GM23338 (cell line): ENCODE measurements around the gene CPT1C.

ENCODE experiments used
- CTCF ChIP-seq, 2 experiments: fragments of 200-600 bp in 1 of 2; sonication (generic) in 1 of 2; conservative IDR thresholded peaks; 2 replicates each; pipeline versions ENCODE4 v1.5.1 to v1.6.1; 2016 to 2017; ENCODE audit warnings: antibody characterized with exemption in 2 of 2, low read depth in 2 of 2, mild to moderate bottlenecking in 2 of 2, moderate library complexity in 1 of 2
- POLR2AphosphoS5 ChIP-seq: IDR thresholded peaks from 2 replicates; pipeline ENCODE4 v1.6.1; 2016; ENCODE audit warnings: antibody characterized with exemption, low read depth
- ZNF114 ChIP-seq: fragments of 250-450 bp; sonication (Bioruptor Pico); IDR thresholded peaks from 2 replicates; pipeline ENCODE4 v1.5.0; 2020; ENCODE audit warnings: mild to moderate bottlenecking, moderate library complexity
- TF ChIP-seq, protein P1 (sequence below): IDR thresholded peaks from one replicate; pipeline ENCODE4 v1.6.1; 2018; ENCODE audit warnings: antibody characterized with exemption; ENCODE audit not compliant: unreplicated experiment

DNA sequence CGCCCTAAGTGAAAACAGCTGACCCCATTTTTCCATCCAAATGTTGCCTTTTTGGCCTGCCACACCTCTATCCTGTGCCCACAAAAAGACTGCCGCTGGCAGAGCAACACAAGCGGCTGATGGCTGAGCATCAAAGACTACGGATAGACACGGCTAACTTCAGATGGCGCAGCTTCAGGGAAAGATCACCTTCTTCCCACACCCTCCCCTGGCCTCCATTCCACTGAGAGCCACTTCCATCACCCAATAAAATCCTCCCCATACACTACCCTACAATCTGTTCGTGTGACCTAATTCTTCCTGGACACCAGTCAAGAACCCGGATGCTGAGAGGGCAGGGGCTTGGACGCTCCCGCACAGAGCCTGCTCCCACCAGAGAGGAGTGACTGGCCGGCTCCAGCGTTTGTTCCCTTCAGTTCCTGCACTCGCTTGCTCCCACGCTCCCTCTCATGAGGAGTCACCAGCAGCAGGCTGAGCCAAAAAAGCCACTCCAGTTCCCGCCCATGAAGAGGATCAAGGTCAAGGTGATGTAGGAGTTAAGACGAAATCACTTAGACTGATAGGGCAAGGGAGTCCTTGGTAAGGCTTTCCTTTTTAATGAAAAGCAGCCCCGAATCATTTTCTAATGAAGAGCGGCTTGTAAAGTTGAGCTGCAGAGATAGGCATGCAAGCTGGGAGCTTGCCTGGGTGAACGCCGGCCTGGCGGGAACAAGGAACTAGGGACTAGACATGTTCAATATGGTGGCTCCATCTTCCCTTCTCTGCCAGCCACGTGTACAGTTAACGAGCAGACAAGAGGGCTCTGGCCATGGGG is 36.5 kb downstream of the CPT1C start:
- no peak for TF ChIP-seq CTCF (conservative IDR thresholded peaks at IDR 0.05; ENCODE audit: low read depth in 2 of 2)
- no peak for TF ChIP-seq POLR2AphosphoS5
- no peak for TF ChIP-seq ZNF114 (CRISPR knock-in tag)
- TF ChIP-seq, protein P1, sequence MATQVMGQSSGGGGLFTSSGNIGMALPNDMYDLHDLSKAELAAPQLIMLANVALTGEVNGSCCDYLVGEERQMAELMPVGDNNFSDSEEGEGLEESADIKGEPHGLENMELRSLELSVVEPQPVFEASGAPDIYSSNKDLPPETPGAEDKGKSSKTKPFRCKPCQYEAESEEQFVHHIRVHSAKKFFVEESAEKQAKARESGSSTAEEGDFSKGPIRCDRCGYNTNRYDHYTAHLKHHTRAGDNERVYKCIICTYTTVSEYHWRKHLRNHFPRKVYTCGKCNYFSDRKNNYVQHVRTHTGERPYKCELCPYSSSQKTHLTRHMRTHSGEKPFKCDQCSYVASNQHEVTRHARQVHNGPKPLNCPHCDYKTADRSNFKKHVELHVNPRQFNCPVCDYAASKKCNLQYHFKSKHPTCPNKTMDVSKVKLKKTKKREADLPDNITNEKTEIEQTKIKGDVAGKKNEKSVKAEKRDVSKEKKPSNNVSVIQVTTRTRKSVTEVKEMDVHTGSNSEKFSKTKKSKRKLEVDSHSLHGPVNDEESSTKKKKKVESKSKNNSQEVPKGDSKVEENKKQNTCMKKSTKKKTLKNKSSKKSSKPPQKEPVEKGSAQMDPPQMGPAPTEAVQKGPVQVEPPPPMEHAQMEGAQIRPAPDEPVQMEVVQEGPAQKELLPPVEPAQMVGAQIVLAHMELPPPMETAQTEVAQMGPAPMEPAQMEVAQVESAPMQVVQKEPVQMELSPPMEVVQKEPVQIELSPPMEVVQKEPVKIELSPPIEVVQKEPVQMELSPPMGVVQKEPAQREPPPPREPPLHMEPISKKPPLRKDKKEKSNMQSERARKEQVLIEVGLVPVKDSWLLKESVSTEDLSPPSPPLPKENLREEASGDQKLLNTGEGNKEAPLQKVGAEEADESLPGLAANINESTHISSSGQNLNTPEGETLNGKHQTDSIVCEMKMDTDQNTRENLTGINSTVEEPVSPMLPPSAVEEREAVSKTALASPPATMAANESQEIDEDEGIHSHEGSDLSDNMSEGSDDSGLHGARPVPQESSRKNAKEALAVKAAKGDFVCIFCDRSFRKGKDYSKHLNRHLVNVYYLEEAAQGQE: no peak
